ENCODE measurements around the gene SYAP1.

GRCh38 chrX:16687514-16687913 lies 31.9 kb upstream of the SYAP1 start:
- no peak for TF ChIP-seq EZH2 (IDR thresholded peaks at IDR 0.05; ENCODE audit: borderline replicate concordance, insufficient read depth, low read depth, low read length, poor library complexity, severe bottlenecking)
- no peak for TF ChIP-seq CTCF (IDR thresholded peaks at IDR 0.05)

Data from B cell (primary cell).